Activated effector memory CD4-positive, alpha-beta T cell treated with anti-CD3 and anti-CD28 coated beads, Interleukin-2, amount 50 U/mL, for 16 hours (primary cell): ENCODE measurements around the gene GUCY2F.

ENCODE experiments used
- DNase-seq: peaks from one replicate; pipeline ENCODE4 v3.0.0-alpha.2; 2020

The GUCY2F gene

DNA sequence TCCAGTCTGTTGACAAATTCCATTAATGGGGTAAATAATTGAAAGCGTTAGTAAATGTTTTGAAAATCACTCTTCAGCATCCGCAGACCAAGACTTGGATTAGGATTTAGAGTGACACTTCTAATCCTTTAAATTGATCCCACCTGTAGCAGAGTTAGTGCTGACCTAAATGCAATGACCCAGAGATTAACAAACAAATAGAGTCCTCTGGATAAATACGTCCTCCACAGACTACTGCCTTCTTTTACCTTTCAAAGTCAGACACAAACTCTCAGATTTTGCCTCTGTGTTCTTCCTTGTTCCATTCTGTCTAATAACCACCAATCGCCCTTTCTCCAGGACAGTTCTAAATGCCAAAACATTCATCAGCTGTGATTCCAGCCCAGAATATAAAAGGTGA, at the start of gene GUCY2F:
GUCY2F (minus strand) TSS at position 101 of the 400 bp plus-strand sequence. CDS start 6,150 bp downstream, outside the sequence.
- DNase-seq, result no peak

DNA sequence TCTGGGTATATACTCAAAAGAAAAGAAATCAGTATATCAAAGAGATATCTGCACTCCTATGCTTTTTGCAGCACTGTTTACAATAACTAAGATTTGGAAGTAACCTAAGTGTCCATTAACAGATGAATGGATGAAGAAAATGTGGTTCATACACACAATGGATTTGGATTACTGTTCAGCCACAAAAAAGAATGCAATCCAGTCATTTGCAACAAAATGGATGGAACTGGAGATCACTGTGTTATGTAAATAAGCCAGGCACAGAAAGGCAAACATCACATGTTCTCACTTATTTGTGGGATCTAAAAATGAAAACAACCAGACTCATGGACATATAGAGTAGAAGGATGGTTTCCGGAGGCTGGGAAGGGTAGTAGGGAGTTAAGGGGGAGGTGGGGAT, 37.1 kb upstream of the GUCY2F start:
- no peak for DNase-seq

DNA sequence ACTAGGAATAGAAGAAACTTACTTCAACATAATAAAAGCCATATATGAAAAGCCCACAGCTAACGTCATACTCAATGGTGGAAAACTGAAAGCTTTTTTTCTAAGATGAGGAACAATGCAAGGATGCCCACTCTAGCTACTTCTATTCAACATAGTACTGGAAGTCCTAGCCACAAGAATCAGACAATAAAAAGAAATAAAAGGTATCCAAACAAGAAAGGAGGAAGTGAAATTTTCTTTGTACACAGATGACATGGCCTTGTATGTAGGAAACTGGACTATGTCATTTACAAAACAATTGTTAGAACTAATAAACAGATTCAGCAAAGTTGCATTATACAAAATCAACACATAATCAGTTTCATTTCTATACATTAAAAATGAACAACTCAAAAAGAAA, 29.2 kb upstream of the GUCY2F start:
- DNase-seq, result no peak

DNA sequence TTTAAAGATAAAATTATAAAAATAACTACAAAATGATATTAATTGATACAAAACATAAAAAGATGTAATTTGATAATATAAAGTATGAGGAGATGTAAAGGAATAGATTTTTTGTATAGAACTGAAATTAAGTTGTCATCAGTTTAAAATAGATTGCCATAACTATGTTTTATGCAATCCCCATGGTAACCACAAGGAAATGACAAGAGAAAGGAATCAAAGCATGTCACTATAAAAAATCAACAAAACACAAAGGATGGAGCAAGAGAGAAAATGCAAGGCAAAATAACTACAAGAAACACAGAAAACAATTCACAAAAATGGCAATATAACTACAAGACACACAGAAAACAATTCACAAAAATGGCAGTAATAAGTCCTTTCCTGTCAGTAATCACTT, 27.0 kb upstream of the GUCY2F start:
- no peak for DNase-seq

- DNase-seq, result no peak
Measured at GRCh38 chrX:109501176-109501575, 19.3 kb upstream of the GUCY2F start.

DNA sequence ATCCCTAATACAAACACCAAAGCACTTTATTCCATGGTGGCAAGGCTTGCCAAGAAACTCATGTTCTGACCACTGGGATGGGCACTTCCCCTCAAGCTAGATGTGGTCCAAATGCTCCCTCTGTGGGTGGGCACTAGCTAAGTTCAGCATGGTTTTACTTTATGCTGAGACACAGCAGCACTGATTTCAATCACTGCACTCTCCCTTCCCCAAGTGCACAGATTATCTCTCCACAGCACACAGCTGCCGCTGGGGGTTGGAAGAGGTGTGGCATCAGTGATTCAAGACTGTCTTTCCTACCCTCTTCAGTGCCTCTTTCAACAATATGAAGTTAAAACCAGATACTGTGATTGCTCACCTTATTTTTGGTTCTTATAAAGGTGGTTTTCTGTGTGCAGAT, 16.5 kb upstream of the GUCY2F start:
- no peak for DNase-seq

GRCh38 chrX:109489174-109489573, 7.3 kb upstream of the GUCY2F start:
- DNase-seq, result no peak

GRCh38 chrX:109487640-109488039, 5.8 kb upstream of the GUCY2F start:
- no peak for DNase-seq

DNA sequence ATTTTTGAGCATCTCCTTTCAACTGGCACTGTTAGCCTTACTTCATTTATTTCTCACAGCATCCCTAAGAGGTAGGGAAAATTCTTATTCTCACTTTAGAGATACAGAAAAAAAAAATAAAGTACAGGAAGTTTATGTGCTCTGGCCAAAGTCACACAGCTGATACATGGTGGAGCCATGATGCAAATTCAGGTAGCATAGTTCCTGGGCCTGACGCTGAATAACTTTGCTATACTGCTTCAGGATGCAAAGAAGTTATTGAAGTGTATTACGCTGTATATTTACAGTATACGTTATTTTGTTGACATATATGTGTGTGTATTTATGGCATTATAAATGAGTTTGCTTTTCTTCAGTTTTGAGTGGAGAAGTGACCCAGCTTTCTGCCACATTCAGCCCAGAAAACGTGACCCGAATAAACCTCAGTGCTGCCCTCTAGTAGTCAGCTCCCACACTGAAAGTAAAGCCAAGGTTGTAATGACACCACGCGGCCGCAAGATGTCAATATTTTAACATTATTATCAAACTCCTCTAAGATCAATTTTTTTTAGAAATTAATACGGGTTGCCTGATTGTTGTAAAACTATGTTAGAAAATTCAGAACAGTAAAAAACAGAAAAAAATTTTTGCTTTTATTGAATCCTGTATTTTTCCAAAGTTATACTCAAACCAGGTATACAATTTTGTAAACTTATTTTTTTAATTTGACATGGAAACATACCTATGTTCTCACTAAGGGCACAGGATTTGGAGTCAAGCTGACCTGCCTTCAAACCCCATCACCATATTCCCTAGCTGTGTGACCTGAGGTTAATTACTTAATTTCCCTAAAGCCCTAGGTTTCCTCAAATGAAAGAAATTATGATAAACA, 3.8 kb upstream of the GUCY2F start:
- DNase-seq, result peak; percentile 79

- DNase-seq, result no peak
Measured at GRCh38 chrX:109484886-109485285, 3.0 kb upstream of the GUCY2F start.

GRCh38 chrX:109475174-109475891, 6.6 kb downstream of the GUCY2F start:
- no peak for DNase-seq

- peak; percentile 61 for DNase-seq
Measured at GRCh38 chrX:109472939-109473735, 8.7 kb downstream of the GUCY2F start.

DNA sequence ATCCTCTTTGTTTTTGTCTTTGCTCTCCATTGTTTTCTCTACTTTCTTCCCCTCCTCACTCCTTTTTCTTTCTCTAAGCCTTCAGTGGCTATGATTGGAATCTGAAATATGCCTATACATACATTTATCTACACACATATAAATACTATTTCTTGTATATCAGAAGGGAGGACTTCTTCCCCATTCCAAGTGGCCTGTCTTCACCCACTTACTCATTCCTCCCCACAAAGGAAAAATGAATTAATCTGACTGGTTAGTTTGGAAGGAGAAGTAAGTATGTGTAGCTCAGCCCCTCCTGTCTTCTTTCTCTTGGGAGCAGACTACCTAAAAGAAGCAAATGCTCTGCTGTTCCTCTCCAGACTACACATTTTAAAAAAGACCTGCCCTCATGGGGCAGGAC, 17.7 kb downstream of the GUCY2F start:
- DNase-seq, result no peak

- no peak for DNase-seq
Measured at GRCh38 chrX:109463784-109464183, 18.1 kb downstream of the GUCY2F start.

- DNase-seq, result no peak
Measured at GRCh38 chrX:109448282-109448938, 33.5 kb downstream of the GUCY2F start.

GRCh38 chrX:109441266-109441665, 40.6 kb downstream of the GUCY2F start:
- no peak for DNase-seq

- no peak for DNase-seq
Measured at GRCh38 chrX:109440475-109440874, 41.4 kb downstream of the GUCY2F start.

DNA sequence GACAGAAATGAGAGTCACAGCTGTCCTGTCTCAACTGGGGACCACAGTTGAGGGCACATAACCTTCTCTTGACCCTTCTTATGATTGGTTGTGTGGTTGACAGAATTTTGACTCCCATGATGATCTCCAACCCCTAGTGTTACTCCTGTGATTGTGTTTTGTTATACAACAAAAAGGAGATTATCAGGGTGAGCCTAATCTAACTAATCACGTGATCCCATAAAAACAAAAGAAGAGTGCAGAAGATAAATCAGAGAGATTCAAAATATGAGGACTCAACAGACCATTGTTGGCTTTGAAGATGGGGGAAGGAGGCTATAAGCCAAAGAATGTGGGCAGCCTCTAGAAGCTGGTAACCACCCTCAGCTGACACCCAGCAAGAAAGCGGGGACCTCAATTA, 72.7 kb downstream of the GUCY2F start:
- no peak for DNase-seq

DNA sequence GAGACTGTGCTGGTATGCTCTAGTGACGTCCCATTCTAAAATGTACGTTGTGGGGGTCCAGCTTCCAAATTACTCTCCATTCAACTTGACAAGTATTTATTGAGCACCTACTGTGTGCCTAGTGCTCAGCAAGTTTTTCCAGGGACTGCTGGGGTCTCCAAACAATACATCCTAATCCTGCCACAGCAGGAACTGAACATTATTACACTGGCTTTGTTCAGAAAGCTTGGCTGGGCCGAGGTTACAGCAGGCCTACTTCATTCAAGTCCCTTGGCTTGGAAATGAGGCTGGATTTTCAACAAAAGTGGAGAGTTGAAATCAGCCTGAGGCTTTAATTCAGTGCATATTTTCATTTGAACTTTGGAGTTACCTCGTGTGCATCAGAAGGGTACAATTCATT, 78.0 kb downstream of the GUCY2F start:
- DNase-seq, result no peak

- DNase-seq, result no peak
Measured at GRCh38 chrX:109399831-109400230, 82.1 kb downstream of the GUCY2F start.

GRCh38 chrX:109398833-109399232, 83.1 kb downstream of the GUCY2F start:
- DNase-seq, result no peak

DNA sequence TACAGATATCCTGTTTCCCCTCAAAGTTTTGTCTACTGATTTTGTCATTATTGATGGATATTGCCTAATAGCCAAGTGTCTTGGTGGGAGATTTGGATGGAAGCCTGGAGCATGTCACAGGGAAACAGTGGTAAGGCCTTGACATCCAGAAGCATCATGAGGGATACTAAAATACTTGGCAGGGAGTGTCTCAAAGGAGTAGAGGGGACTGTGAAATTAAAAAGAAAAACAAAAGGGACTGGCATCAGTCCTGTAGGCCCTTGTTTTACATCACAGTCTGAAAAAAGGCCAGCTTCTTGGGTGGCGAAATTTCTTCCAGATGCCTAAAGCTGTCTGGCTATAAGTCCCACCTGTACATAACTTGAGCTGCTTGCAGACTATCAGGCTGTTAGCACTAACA, 83.8 kb downstream of the GUCY2F start:
- no peak for DNase-seq

DNA sequence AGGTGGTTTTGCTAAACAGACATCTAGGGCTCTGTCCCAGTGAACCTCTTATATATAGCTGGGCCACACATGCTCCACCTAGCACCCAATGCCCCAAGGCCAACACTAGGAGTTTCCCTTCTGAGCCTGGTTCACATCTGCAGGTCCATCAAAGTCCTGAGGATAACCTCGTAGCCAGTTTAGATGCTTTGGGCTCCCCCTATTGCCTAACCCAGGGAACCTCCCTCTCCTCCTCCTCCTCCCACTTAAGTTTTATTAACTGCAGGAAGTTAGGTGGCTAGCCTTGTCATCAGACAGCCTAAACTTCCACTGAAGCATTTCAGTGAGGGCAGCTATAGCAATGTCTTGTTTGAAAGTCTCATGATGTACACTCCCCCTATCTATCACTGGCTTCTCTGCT, 88.0 kb downstream of the GUCY2F start:
- no peak for DNase-seq
